H9 (cell line): ENCODE data around the gene ATF4. TPM values are rescaled to one million over a fixed set of nuclear protein-coding genes. Genes with fewer than 3 reads are reported as not detected.

Source experiments
- DNase-seq: peaks from one replicate; pipeline ENCODE4 v3.0.0-alpha.2; 2017
- H2AFZ ChIP-seq: one replicate; pipeline ENCODE4 v1.6.1; 2013; ENCODE audit warnings: mild to moderate bottlenecking, low read length, control low read depth, moderate library complexity
- H2AK5ac ChIP-seq: 2 replicates; pipeline ENCODE4 v1.6.1; 2013; ENCODE audit warnings: low read length, control low read depth, mixed read lengths; ENCODE audit not compliant: insufficient read length
- H2BK120ac ChIP-seq: one replicate; pipeline ENCODE4 v1.6.1; 2013; ENCODE audit warnings: low read depth, mild to moderate bottlenecking, low read length, control low read depth, inconsistent platforms; ENCODE audit not compliant: poor library complexity, severe bottlenecking
- H2BK12ac ChIP-seq: 2 replicates; pipeline ENCODE4 v1.6.1; 2013; ENCODE audit warnings: low read length, control low read depth, mixed read lengths, low read depth; ENCODE audit not compliant: insufficient read length
- H2BK15ac ChIP-seq: 2 replicates; pipeline ENCODE4 v1.6.1; 2013; ENCODE audit warnings: low read depth, low read length, control low read depth
- H2BK20ac ChIP-seq: one replicate; pipeline ENCODE4 v1.6.1; 2013; ENCODE audit warnings: low read depth, mild to moderate bottlenecking, low read length, control low read depth, inconsistent platforms; ENCODE audit not compliant: poor library complexity, severe bottlenecking
- H2BK5ac ChIP-seq: 2 replicates; pipeline ENCODE4 v1.6.1; 2013; ENCODE audit warnings: low read length, control low read depth, mixed read lengths; ENCODE audit not compliant: insufficient read length
- H3K14ac ChIP-seq: 2 replicates; pipeline ENCODE4 v1.6.1; 2013; ENCODE audit warnings: low read length, control low read depth; ENCODE audit not compliant: insufficient read depth
- H3K18ac ChIP-seq: 2 replicates; pipeline ENCODE4 v1.6.1; 2013; ENCODE audit warnings: low read depth, mild to moderate bottlenecking, mixed read lengths, low read length, control low read depth; ENCODE audit not compliant: insufficient read length
- H3K23ac ChIP-seq: 2 replicates; pipeline ENCODE4 v1.6.1; 2013; ENCODE audit warnings: low read length, control low read depth, mixed read lengths, low read depth; ENCODE audit not compliant: insufficient read length
- H3K23me2 ChIP-seq: 2 replicates; pipeline ENCODE4 v1.6.1; 2013; ENCODE audit warnings: low read depth, mild to moderate bottlenecking, mixed read lengths, low read length, control low read depth; ENCODE audit not compliant: insufficient read length, poor library complexity, severe bottlenecking
- H3K27ac ChIP-seq: 2 replicates; pipeline ENCODE4 v1.5.1; 2013; ENCODE audit warnings: low read length, control low read depth, mixed read lengths, low read depth; ENCODE audit not compliant: insufficient read length
- H3K27me3 ChIP-seq: 2 replicates; pipeline ENCODE4 v1.6.1; 2013; ENCODE audit warnings: low read length, control low read depth, inconsistent platforms; ENCODE audit not compliant: insufficient read depth
- H3K4ac ChIP-seq: 2 replicates; pipeline ENCODE4 v1.6.1; 2013; ENCODE audit warnings: low read depth, mild to moderate bottlenecking, control low read depth, inconsistent platforms, low read length, moderate library complexity
- H3K4me1 ChIP-seq: 2 replicates; pipeline ENCODE4 v1.6.1; 2013; ENCODE audit warnings: low read length, control low read depth, inconsistent platforms; ENCODE audit not compliant: insufficient read depth
- H3K4me2 ChIP-seq: 2 replicates; pipeline ENCODE4 v1.6.1; 2013; ENCODE audit warnings: low read length, control low read depth, mixed read lengths; ENCODE audit not compliant: insufficient read length, insufficient read depth
- H3K56ac ChIP-seq: 2 replicates; pipeline ENCODE4 v1.6.1; 2013; ENCODE audit warnings: low read depth, mild to moderate bottlenecking, mixed read lengths, low read length, control low read depth; ENCODE audit not compliant: insufficient read length
- H3K79me1 ChIP-seq: 2 replicates; pipeline ENCODE4 v1.6.1; 2013; ENCODE audit warnings: low read depth, mild to moderate bottlenecking, moderate library complexity, low read length, control low read depth, inconsistent platforms; ENCODE audit not compliant: insufficient read depth, poor library complexity, severe bottlenecking
- H3K79me2 ChIP-seq: 2 replicates; pipeline ENCODE4 v1.6.1; 2013; ENCODE audit warnings: low read length, control low read depth, inconsistent platforms; ENCODE audit not compliant: insufficient read depth
- H3K9ac ChIP-seq: 2 replicates; pipeline ENCODE4 v1.6.1; 2013; ENCODE audit warnings: low read length, control low read depth, mixed read lengths; ENCODE audit not compliant: insufficient read length; ENCODE audit errors: extremely low read depth
- H3K9me3 ChIP-seq: one replicate; pipeline ENCODE4 v1.6.1; 2013; ENCODE audit warnings: low read depth, low read length, inconsistent platforms; ENCODE audit not compliant: control insufficient read depth
- H3T11ph ChIP-seq: one replicate; pipeline ENCODE4 v1.6.1; 2013; ENCODE audit warnings: mild to moderate bottlenecking, low read length, control low read depth, inconsistent platforms
- H4K20me1 ChIP-seq: one replicate; pipeline ENCODE4 v1.6.1; 2013; ENCODE audit not compliant: control insufficient read depth, insufficient read length, insufficient read depth
- H4K5ac ChIP-seq: 2 replicates; pipeline ENCODE4 v1.6.1; 2013; ENCODE audit warnings: low read depth, mild to moderate bottlenecking, mixed read lengths, low read length, control low read depth; ENCODE audit not compliant: insufficient read length
- H4K8ac ChIP-seq: replicated peaks from 2 replicates; pipeline ENCODE4 v1.6.1; 2013; ENCODE audit warnings: low read length, control low read depth, mixed read lengths, low read depth; ENCODE audit not compliant: insufficient read length
- H4K91ac ChIP-seq: 2 replicates; pipeline ENCODE4 v1.6.1; 2013; ENCODE audit warnings: low read depth, mild to moderate bottlenecking, moderate library complexity, mixed read lengths, low read length, control low read depth; ENCODE audit not compliant: insufficient read length
- H3K27ac Mint-ChIP-seq, 3 experiments: 2 replicates in 2 of 3; 3 replicates in 1 of 3; pipeline ENCODE4 v1.8.0; 2020 to 2021; ENCODE audit warnings: mixed read lengths in 3 of 3, mild to moderate bottlenecking in 1 of 3, moderate library complexity in 1 of 3
- H3K27me3 Mint-ChIP-seq: 2 replicates; pipeline ENCODE4 v1.8.0; 2021; ENCODE audit warnings: low read depth, mild to moderate bottlenecking, moderate library complexity, mixed read lengths
- H3K36me3 Mint-ChIP-seq, 3 experiments: 2 replicates in 2 of 3; 3 replicates in 1 of 3; pipeline ENCODE4 v1.8.0; 2020 to 2021; ENCODE audit warnings: low read depth in 3 of 3, mixed read lengths in 3 of 3; ENCODE audit not compliant: insufficient read depth in 1 of 3
- H3K4me1 Mint-ChIP-seq, 2 experiments: 2 replicates each; pipeline ENCODE4 v1.8.0; 2020; ENCODE audit warnings: mixed read lengths in 2 of 2
- H3K4me3 Mint-ChIP-seq, 2 experiments: 2 replicates in 1 of 2; 3 replicates in 1 of 2; pipeline ENCODE4 v1.8.0; 2020 to 2021; ENCODE audit warnings: mild to moderate bottlenecking in 2 of 2, mixed read lengths in 2 of 2, moderate library complexity in 1 of 2
- H3K9me3 Mint-ChIP-seq, 2 experiments: 2 replicates in 1 of 2; 3 replicates in 1 of 2; pipeline ENCODE4 v1.8.0; 2020; ENCODE audit warnings: mild to moderate bottlenecking in 2 of 2, mixed read lengths in 2 of 2, moderate library complexity in 1 of 2
- CTCF ChIP-seq: fragments of 200-600 bp; sonication (generic); conservative IDR thresholded peaks from 3 replicates; pipeline ENCODE4 v1.8.0; 2021; ENCODE audit warnings: antibody characterized with exemption, mild to moderate bottlenecking
- WGBS: extraction: QIAGEN DNeasy Blood & Tissue Kit; methylation state at CpG from one replicate; pipeline ENCODE4 v1.1.7; 2013; ENCODE audit warnings: missing lambda C conversion rate, low lambda C conversion rate, mixed read lengths; ENCODE audit not compliant: insufficient read length; ENCODE audit errors: extremely low coverage; 5-methylcytosine and 5-hydroxymethylcytosine counted together
- total RNA-seq: library from RNA; stranded (reverse); gene quantifications from 2 replicates; pipeline ENCODE4 v1.2.1, GENCODE V29; 2021

ATF4 gene
- total RNA-seq, 1 experiment from 2014 or later = 455 TPM

- H3K27ac Mint-ChIP-seq = no peak overlapping the region
- H3K23me2 ChIP-seq = no peaks in the 10 kb centered on the region
- H4K91ac ChIP-seq = no peak overlapping the region
- no peak overlapping the region for H2BK5ac ChIP-seq
- H3K4me1 ChIP-seq = no peaks in the 10 kb centered on the region
- H2BK15ac ChIP-seq = no peak overlapping the region; the same call in 1 of the 2 replicates
- no peak for TF ChIP-seq CTCF
- no peak overlapping the region for H3K27ac ChIP-seq
- no CpG with 5 or more reads among the region's 13 CpGs for WGBS
- peak overlapping the region; percentile 14 to 52; a peak in 3 of 5 replicates for H3K4me3 Mint-ChIP-seq
- H4K5ac ChIP-seq = no peak overlapping the region
- H2AK5ac ChIP-seq = no peak overlapping the region
- H3K79me1 ChIP-seq = no peaks in the 10 kb centered on the region
- peaks cover 0 to 6% (median 4%) of the 10 kb centered on the region in 3 experiments; a peak in 3 of 7 replicates for H3K36me3 Mint-ChIP-seq
- no peak overlapping the region for H2BK120ac ChIP-seq
- no peak overlapping the region for H3K56ac ChIP-seq
- H2BK12ac ChIP-seq = no peak overlapping the region
- H3K9ac ChIP-seq = no peak overlapping the region
- H3K14ac ChIP-seq = no peak overlapping the region
- H3K9me3 Mint-ChIP-seq = peaks cover 0 to 3% of the 10 kb centered on the region in 2 experiments; a peak in 1 of 5 replicates
- DNase-seq = peak; percentile 90
- no peak overlapping the region for H2BK20ac ChIP-seq
- no peaks in the 10 kb centered on the region for H3K27me3 ChIP-seq
- peak overlapping the region; percentile 10 for H3K4me2 ChIP-seq
- no peaks in the 10 kb centered on the region for H3K9me3 ChIP-seq
- H3K18ac ChIP-seq = no peak overlapping the region
- H3K27me3 Mint-ChIP-seq = peaks cover 39% of the 10 kb centered on the region
- H2AFZ ChIP-seq = no peak overlapping the region
- H3K23ac ChIP-seq = no peak overlapping the region
- no peak overlapping the region for H4K8ac ChIP-seq
- H3K4ac ChIP-seq = no peak overlapping the region
- peaks cover 6 to 15% of the 10 kb centered on the region in 2 experiments for H3K4me1 Mint-ChIP-seq
- H3K79me2 ChIP-seq = no peaks in the 10 kb centered on the region
- no peaks in the 10 kb centered on the region for H4K20me1 ChIP-seq
- H3T11ph ChIP-seq = no peak overlapping the region
Observed at GRCh38 chr22:39490135-39490798, 30.1 kb upstream of the ATF4 start.
